ENCODE data around the gene ZNF593OS.

The ZNF593OS gene

DNA sequence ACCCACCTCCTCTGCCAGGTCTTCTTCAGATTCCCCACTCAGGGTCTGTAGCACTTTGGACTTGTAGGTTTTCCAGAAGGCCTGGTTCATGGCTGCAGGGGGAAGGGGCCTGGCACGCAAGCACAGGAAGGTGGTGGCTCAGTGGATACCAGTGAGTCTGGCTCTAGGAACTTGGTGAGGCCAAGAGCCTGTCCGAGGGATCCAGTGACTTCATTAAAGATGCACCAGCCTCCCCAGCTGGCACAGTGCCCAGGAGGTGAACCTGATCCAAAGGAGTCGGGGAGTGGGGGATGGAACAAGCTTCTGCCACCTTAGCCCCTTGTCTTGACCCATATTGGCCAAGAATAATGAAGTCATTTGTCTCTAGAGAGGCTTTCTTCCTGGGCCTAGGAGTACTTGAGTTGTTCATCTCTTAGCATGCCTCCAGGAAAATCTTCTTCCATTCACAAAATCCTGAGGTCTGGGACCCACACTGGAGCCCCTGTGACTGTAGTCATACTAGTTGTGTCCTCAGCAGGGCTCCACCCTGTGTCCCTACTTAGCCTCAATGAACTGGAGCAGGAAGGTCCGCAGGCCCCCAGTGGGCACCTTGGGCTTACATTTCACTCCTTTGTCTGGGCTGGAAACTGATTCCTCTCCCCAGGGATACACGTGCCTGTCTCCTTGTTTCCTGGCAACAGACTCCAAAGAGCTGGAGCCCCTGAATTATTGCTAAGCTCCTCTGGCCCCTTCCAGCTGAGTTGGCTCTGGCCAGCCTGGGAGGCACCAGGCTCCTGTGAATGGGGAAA is 3.0 kb downstream of the ZNF593OS start, which contains the start of gene C1orf232:
Gene C1orf232, minus strand, starts transcription at position 554 of the 788 bp plus-strand sequence. Its CDS starts 464 bp downstream, at position 90.
- H3K4me3 ChIP-seq (ENCODE audit: low read depth in 1 of 2, low read length in 2 of 2), result peak within 1 kb of the TSS; percentile 84 to 94
- peak within 1 kb of the TSS; percentile 86 to 96 for H3K9ac ChIP-seq (ENCODE audit: low read depth in 1 of 2, low read length in 2 of 2)

DNA sequence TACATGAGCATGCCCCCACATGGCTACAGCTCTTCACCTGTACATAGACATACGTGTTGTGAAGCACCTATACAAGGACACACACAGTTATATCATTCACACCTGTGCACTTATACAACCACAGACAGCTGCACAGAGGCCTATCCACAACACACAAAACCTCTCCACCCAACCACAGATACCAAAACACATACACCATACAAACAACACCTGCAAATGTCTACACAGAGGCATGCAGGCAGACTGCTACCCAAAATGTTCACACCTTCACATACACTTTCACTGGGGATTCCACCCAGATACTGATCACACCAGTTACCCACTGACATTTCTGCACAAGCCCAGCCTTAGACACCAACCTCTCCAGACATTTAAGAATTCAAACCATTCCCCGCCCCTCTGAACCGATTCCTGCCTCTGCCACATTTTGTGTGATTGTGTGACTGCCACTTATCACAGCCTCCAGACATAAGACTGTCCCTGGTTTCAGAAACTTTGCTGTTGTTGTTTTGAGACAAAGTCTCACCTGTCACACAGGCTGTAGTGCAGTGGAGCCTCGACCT is 4.8 kb downstream of the ZNF593OS start:
- Histone ChIP-seq H3K36me3 (ENCODE audit: control insufficient read depth in 1 of 2, insufficient read depth in 2 of 2, low read length in 2 of 2) (no peaks in the 10 kb centered on the region), H3K27ac (ENCODE audit: low read depth, low read length) (no peak overlapping the region), H3K9ac (ENCODE audit: low read depth in 1 of 2, low read length in 2 of 2) (no peak overlapping the region), H3K4me3 (ENCODE audit: low read depth in 1 of 2, low read length in 2 of 2) (no peak overlapping the region), H3K9me3 (ENCODE audit: control insufficient read depth in 1 of 2, low read length in 2 of 2) (no peaks in the 10 kb centered on the region), H3K4me1 (ENCODE audit: control insufficient read depth in 1 of 2, insufficient read depth in 2 of 2, low read length in 2 of 2) (peaks cover 15 to 24% of the 10 kb centered on the region in 2 donors), H3K27me3 (ENCODE audit: control insufficient read depth in 1 of 2, insufficient read depth in 2 of 2, low read length in 2 of 2) (peaks cover 8% of the 10 kb centered on the region in 2 donors)

More for the DNA sequence above, 3.0 kb downstream of the ZNF593OS start, which contains the start of gene C1orf232:
- Histone ChIP-seq H3K9me3 (ENCODE audit: control insufficient read depth in 1 of 2, low read length in 2 of 2) (no peaks in the 10 kb centered on the region), H3K36me3 (ENCODE audit: control insufficient read depth in 1 of 2, insufficient read depth in 2 of 2, low read length in 2 of 2) (no peaks in the 10 kb centered on the region), H3K4me1 (ENCODE audit: control insufficient read depth in 1 of 2, insufficient read depth in 2 of 2, low read length in 2 of 2) (peaks cover 15 to 24% of the 10 kb centered on the region in 2 donors), H3K27me3 (ENCODE audit: control insufficient read depth in 1 of 2, insufficient read depth in 2 of 2, low read length in 2 of 2) (no peaks in the 10 kb centered on the region), H3K27ac (ENCODE audit: low read depth, low read length) (peak within 1 kb of the TSS; percentile 56)

DNA sequence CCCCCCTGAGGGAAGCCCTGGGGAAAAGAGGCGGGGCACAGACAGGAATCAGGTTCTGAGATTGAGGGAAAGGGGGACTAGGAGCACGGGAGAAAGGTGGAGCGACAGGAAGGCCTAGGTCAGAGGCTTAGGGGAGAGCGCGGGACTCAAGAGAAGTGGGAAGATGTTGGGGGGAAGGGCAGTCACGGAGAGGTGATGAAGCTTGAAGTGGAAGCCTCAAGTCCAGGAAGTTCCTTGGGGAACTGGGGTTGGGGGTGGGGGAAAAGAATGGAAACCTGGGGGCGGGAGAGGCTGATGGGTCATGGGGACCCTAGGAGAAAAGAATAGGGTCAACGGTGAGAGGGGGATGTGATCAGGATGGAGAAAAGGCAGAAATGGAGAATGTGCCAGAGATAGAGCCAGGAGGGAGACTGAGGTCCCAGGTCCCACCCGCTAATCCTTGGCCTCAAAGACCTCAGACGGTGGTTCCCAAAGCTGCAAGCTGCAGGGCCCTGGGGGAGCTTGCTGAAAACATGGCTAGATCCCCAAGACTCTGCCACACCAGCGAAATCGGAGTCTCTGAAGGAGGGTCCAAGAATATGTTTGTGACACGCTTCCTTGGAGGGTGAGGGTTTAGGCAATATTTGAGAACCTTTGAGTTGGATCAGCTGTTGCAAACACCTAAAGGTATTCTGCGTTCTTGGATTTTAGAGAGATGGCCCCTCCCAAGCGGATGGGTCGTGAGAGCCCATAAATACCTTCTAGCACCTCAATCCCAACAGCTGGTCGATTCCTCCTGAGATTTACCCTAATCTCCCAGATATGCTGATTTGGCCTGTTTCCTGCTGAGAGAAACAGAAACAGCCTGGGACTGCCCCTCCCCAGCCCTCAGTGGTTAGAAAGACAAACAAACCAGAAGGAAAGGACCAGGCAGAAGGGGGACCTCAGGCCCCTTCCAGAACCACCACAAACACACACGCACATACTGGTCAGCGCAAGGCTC is 6.5 kb downstream of the ZNF593OS start:
- no peak overlapping the region for H3K4me3 ChIP-seq (ENCODE audit: low read depth in 1 of 2, low read length in 2 of 2)
- no peak overlapping the region for H3K27ac ChIP-seq (ENCODE audit: low read depth, low read length)
- no peak overlapping the region for H3K9ac ChIP-seq (ENCODE audit: low read depth in 1 of 2, low read length in 2 of 2)
- H3K27me3 ChIP-seq (ENCODE audit: control insufficient read depth in 1 of 2, insufficient read depth in 2 of 2, low read length in 2 of 2), result peaks cover 11 to 16% of the 10 kb centered on the region in 2 donors
- no peaks in the 10 kb centered on the region for H3K9me3 ChIP-seq (ENCODE audit: control insufficient read depth in 1 of 2, low read length in 2 of 2)
- peaks cover 18 to 20% of the 10 kb centered on the region in 2 donors for H3K4me1 ChIP-seq (ENCODE audit: control insufficient read depth in 1 of 2, insufficient read depth in 2 of 2, low read length in 2 of 2)
- no peaks in the 10 kb centered on the region for H3K36me3 ChIP-seq (ENCODE audit: control insufficient read depth in 1 of 2, insufficient read depth in 2 of 2, low read length in 2 of 2)

DNA sequence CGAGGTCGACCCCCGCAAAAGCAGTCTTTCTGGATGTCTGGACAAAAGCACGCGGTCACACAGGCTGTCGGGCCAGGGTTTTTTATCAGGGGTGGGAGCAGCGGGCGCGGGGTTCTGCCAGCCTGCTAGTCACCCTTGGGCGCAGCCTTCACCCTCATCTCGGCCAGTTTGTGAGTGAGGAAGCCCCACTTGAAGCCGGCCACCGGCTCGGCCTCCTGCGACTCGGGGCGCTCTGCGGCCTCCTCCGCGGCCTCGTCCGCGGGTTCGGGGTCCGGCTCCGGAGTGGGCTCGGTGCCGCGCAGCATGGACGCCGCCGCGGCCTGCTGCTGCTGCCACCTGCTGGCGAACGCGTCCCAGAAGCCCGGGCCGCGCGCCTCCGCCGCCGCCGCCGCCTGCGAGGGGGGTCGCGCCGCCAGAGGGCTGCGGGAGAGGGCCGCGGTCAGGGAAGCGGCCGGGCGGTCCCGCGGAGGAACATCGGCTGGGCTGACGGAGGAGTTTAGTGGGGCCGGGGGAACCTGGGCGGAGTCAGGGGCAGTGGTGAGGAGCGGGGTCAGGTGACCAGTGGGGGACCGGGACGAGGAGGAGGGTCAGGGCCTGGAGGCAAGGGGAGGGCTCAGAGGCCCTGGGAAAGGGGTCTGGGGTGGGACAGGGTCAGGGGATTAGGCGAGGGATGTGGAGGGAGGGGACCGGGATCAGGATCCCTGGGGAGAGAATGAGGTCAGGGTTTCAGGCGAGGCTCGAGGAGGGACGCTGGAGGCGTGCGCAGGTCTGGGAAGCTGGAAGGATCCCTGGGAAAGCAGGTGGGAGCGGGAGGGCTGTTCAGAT is 7.4 kb downstream of the ZNF593OS start:
- H3K27ac ChIP-seq (ENCODE audit: low read depth, low read length), result no peak overlapping the region

DNA sequence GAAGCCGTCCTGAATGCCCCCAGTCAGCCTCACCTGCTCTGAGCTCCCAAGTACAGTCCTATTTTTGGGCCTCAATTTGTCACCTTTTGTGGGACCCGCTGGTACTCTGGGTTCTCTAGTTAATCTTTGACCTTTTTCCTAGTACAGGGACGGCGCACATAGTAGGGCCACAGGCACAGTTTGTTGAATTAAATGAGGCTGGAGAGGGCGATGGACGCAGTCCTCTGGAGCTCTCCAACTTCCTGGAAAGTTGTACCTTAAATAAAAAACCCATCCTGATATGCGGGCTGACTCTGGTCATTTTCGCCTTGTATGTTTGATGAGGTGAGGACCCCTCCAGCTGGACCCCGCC is 8.0 kb downstream of the ZNF593OS start:
- Histone ChIP-seq H3K4me1 (ENCODE audit: control insufficient read depth in 1 of 2, insufficient read depth in 2 of 2, low read length in 2 of 2) (peaks cover 12 to 14% of the 10 kb centered on the region in 2 donors), H3K9me3 (ENCODE audit: control insufficient read depth in 1 of 2, low read length in 2 of 2) (no peaks in the 10 kb centered on the region), H3K27ac (ENCODE audit: low read depth, low read length) (no peak overlapping the region), H3K9ac (ENCODE audit: low read depth in 1 of 2, low read length in 2 of 2) (no peak overlapping the region), H3K4me3 (ENCODE audit: low read depth in 1 of 2, low read length in 2 of 2) (peak overlapping the region; percentile 46 to 53), H3K36me3 (ENCODE audit: control insufficient read depth in 1 of 2, insufficient read depth in 2 of 2, low read length in 2 of 2) (no peaks in the 10 kb centered on the region), H3K27me3 (ENCODE audit: control insufficient read depth in 1 of 2, insufficient read depth in 2 of 2, low read length in 2 of 2) (peaks cover 11 to 22% of the 10 kb centered on the region in 2 donors)

More for the DNA sequence above, 7.4 kb downstream of the ZNF593OS start:
- peaks cover 11 to 19% of the 10 kb centered on the region in 2 donors for H3K27me3 ChIP-seq (ENCODE audit: control insufficient read depth in 1 of 2, insufficient read depth in 2 of 2, low read length in 2 of 2)
- peak overlapping the region; percentile 46 to 53 for H3K4me3 ChIP-seq (ENCODE audit: low read depth in 1 of 2, low read length in 2 of 2)
- H3K9me3 ChIP-seq (ENCODE audit: control insufficient read depth in 1 of 2, low read length in 2 of 2), result no peaks in the 10 kb centered on the region
- no peak overlapping the region for H3K9ac ChIP-seq (ENCODE audit: low read depth in 1 of 2, low read length in 2 of 2)
- H3K36me3 ChIP-seq (ENCODE audit: control insufficient read depth in 1 of 2, insufficient read depth in 2 of 2, low read length in 2 of 2), result no peaks in the 10 kb centered on the region
- H3K4me1 ChIP-seq (ENCODE audit: control insufficient read depth in 1 of 2, insufficient read depth in 2 of 2, low read length in 2 of 2), result peaks cover 14% of the 10 kb centered on the region in 2 donors

DNA sequence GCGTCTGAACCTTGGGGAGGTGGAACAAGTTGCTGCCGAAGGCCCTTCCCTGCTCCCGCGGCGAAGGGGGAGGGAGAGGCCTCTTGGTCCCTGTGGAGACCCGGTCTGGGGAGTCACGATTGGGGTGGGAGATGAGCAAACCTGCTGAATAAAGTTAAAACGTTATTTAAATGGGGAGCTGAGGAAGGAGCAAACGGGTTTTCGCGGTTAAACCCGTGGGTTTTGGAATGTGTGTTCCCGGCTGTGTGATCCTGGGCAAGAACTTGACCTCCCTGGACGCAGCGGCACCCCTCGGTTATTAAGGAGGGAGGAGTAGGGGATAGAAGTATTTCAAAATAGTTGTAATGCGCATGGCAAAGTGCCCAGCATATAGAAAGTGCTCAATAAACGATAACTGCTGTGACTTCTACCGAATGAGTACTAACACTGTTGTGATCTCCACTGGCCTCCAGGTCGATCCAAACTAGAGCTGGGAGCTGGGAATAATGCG is 9.4 kb downstream of the ZNF593OS start:
- peaks cover 12 to 14% of the 10 kb centered on the region in 2 donors for H3K4me1 ChIP-seq (ENCODE audit: control insufficient read depth in 1 of 2, insufficient read depth in 2 of 2, low read length in 2 of 2)
- H3K27me3 ChIP-seq (ENCODE audit: control insufficient read depth in 1 of 2, insufficient read depth in 2 of 2, low read length in 2 of 2), result peaks cover 17 to 32% of the 10 kb centered on the region in 2 donors
- peak overlapping the region; percentile 55 to 61 for H3K4me3 ChIP-seq (ENCODE audit: low read depth in 1 of 2, low read length in 2 of 2)
- H3K36me3 ChIP-seq (ENCODE audit: control insufficient read depth in 1 of 2, insufficient read depth in 2 of 2, low read length in 2 of 2), result no peaks in the 10 kb centered on the region
- H3K27ac ChIP-seq (ENCODE audit: low read depth, low read length), result no peak overlapping the region
- H3K9ac ChIP-seq (ENCODE audit: low read depth in 1 of 2, low read length in 2 of 2), result no peak overlapping the region
- no peaks in the 10 kb centered on the region for H3K9me3 ChIP-seq (ENCODE audit: control insufficient read depth in 1 of 2, low read length in 2 of 2)

DNA sequence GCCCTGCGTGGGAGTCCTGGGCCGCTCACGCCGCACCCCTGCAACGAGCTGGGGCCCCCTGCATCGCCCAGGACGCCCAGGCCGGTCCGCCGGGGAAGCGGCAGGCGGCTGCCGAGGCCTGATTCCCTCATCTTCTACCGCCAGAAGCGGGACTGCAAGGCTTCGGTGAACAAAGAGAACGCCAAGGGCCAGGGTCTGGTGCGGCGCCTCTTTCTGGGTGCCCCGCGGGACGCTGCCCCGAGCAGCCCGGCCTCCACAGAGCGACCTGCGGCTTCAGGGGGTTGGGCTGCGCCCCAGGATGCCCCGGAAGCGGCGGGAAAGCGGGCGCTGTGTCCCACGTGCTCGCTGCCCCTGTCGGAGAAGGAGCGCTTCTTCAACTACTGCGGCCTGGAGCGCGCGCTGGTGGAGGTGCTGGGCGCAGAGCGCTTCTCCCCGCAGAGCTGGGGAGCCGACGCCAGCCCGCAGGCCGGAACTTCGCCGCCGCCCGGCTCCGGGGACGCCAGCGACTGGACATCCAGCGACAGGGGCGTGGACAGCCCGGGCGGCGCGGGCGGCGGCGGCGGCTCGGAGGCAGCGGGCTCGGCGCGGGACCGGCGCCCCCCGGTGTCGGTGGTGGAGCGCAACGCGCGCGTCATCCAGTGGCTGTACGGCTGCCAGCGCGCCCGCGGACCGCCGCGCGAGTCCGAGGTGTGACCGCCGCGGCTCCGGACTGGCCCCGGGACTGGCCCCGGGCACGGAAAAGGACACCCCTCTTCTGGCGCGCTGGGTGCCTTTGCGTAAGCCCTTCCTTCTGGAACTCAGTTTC is 10.0 kb downstream of the ZNF593OS start:
- Histone ChIP-seq H3K9ac (ENCODE audit: low read depth in 1 of 2, low read length in 2 of 2) (no peak overlapping the region), H3K4me3 (ENCODE audit: low read depth in 1 of 2, low read length in 2 of 2) (peak overlapping the region; percentile 55 to 61), H3K9me3 (ENCODE audit: control insufficient read depth in 1 of 2, low read length in 2 of 2) (no peaks in the 10 kb centered on the region), H3K27me3 (ENCODE audit: control insufficient read depth in 1 of 2, insufficient read depth in 2 of 2, low read length in 2 of 2) (peaks cover 17 to 36% of the 10 kb centered on the region in 2 donors), H3K27ac (ENCODE audit: low read depth, low read length) (no peak overlapping the region), H3K36me3 (ENCODE audit: control insufficient read depth in 1 of 2, insufficient read depth in 2 of 2, low read length in 2 of 2) (no peaks in the 10 kb centered on the region), H3K4me1 (ENCODE audit: control insufficient read depth in 1 of 2, insufficient read depth in 2 of 2, low read length in 2 of 2) (peaks cover 12 to 14% of the 10 kb centered on the region in 2 donors)

DNA sequence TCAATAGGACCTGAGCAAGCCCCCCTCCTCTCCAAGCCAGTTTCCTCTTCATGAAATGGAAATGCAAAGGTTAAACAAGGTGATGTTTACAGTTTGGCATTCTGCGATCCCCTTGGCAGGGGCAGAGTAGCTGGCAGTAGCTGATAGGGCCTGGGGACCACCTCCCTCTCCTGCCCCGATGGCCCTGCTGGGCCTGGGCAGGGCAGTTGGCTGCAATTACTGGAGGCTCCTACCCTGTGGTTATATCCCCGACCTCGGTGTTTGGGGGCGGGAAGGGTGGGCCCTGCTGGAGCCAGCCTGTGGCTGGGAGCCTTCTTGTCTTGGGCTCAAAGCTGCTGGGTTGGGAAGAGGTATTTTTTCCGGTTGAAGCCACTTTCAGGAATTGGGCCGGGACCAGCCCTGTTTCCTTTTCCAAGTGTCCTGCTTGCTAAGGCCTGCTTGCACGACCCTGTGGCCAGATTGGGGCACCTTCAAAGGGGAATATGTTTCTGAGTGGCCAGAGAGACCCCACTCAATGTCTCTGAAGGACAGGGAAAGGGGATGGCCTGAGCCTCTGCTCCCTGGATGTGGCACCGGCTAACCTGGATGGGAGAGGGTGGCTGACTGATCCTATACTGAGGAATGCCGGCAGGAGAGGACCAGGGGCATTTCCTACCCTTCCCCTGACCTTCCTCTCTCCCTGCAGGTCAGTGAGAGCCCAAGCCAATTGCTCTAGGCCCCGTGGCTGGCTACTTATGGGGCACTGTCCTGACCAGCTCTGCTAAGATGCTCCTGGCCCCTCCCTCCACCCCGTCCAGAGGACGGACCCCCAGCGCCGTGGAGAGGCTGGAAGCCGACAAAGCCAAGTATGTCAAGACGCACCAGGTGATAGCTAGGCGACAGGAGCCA is 10.9 kb downstream of the ZNF593OS start:
- Histone ChIP-seq H3K4me1 (ENCODE audit: control insufficient read depth in 1 of 2, insufficient read depth in 2 of 2, low read length in 2 of 2) (peaks cover 12 to 14% of the 10 kb centered on the region in 2 donors), H3K9me3 (ENCODE audit: control insufficient read depth in 1 of 2, low read length in 2 of 2) (no peaks in the 10 kb centered on the region), H3K27ac (ENCODE audit: low read depth, low read length) (no peak overlapping the region), H3K36me3 (ENCODE audit: control insufficient read depth in 1 of 2, insufficient read depth in 2 of 2, low read length in 2 of 2) (no peaks in the 10 kb centered on the region), H3K27me3 (ENCODE audit: control insufficient read depth in 1 of 2, insufficient read depth in 2 of 2, low read length in 2 of 2) (peaks cover 24 to 42% of the 10 kb centered on the region in 2 donors), H3K4me3 (ENCODE audit: low read depth in 1 of 2, low read length in 2 of 2) (peak overlapping the region; percentile 54 to 61), H3K9ac (ENCODE audit: low read depth in 1 of 2, low read length in 2 of 2) (no peak overlapping the region)

All from duodenal mucosa (tissue), 2 donors.